Esophagus mucosa (tissue), 1 donor: Measurements from ENCODE around the gene FRK. TPM values are rescaled to one million over a fixed set of nuclear protein-coding genes. Genes with fewer than 3 reads are reported as not detected.
"Not testable (repeated sequence)": the region's sequence is repeated elsewhere in the genome, so short reads cannot be mapped to it uniquely, and the experiment has no call there.

Experiments used
- ATAC-seq: fragments of 200-7000 bp; cut with Tn5 transposase; one replicate; pipeline ENCODE4 v1.9.1; 2020
- total RNA-seq: library from RNA; stranded (reverse); gene quantifications from one replicate; pipeline ENCODE4 v1.2.4, GENCODE V29; 2023
- donor health status: DM: yes; HTN: yes; CAD: no.

The FRK gene
- total RNA-seq, 1 donor from 2014 or later, result 7.8 TPM

DNA sequence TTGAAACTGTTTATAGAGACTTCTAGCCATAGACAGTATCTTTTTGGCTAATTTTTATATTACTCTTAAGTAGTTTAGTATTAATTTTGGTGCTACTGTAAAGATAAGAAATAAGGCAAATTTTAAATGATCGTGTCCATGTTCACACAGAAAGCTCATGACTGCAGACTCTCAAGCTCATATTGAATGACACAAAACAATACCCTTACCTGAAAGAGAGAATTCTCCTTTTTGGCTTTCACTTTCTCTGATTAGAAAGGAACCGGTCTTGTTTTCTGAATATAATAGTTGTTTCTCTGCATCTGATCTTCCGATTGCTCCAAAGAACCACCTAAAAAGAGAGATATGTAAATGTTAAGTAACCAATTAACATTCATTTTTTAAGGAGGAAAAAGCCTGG is 57.0 kb downstream of the FRK start:
- no peak for ATAC-seq

DNA sequence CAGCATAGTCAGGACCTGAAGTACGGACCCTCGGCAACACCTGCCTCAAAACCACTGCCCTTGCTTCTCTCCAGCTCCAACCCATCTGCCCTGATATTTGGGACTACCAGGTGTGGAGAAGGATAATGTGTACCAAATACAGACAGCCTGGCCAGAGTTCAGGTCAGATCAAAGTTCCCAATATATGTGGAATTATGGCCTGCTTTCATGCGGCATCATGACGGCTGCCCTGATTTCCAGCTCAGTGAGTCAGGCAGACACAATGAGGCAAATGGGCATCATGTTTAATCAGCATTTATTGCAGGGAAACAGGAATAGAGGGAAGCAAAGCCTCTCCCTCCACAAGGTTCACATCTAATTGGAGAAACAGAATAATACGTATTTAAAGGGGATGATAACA is 57.9 kb downstream of the FRK start:
- no peak for ATAC-seq

DNA sequence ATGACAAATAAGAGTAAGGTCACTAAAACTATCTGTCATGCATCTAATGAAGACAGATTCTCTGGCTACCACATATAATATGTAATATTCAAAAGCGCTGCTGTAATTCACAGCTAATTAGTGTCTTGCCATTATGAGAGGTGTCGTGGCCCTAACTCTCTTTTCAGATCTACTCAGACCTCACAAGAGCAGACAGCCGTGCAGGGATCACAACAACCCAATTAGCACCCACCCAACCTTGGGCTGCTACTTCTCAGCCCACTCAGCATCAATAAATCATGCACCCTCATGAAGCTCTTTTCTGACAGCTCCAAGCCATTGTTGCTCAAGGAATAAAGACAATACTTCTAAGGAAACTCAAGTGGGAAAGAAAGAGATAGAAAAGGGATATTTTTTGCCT is 61.5 kb downstream of the FRK start:
- no peak for ATAC-seq

DNA sequence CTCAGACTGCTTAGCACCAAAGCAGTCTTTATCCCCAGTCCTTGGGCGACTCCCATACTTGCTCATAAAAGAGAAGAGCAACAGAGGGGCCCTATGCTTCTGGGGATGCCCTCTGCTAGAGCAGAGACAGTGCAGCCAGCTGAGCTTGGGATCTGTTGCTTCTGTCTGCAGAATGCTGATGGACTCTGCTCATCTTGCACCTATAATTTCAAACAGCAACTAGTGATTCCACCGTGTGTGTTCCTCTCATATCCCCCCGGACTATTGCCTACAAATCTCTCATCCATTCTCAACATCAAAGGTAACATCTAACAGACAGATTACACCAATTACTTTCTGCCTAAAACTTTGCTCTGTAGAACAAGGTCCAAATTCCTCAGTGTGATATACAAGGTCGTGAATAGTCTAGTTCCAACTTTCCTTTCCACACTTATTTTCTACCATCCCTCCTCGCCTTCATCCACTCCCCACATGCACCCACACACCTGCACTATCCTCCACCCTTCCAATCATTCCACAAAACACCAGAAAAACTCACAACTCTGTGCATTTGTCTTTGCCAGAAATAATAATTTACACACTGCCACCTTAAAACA is 62.6 kb downstream of the FRK start:
- no peak for ATAC-seq

GRCh38 chr6:115986026-115986425 is 74.7 kb downstream of the FRK start:
- ATAC-seq, result no peak

DNA sequence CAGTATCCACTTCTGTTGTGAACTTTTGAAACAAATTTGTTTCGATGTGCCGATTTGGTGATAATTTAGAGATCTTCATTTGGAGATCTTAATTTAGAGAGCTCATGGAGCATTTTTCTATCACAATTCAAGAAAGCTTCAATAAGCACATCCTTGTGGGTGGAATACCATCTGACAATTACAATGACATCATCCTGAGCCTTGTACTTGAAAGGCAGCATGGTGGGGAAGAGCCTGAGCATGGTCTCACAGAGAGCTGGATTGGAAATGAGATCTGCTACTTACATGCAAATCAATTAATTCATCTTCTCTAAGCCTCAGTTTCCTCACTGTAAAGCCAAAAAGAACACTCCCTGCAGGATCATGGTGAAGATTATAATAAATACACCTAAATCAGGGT is 75.9 kb downstream of the FRK start:
- no peak for ATAC-seq

- ATAC-seq, result no peak
Observed at GRCh38 chr6:115983998-115984397, 76.7 kb downstream of the FRK start.

DNA sequence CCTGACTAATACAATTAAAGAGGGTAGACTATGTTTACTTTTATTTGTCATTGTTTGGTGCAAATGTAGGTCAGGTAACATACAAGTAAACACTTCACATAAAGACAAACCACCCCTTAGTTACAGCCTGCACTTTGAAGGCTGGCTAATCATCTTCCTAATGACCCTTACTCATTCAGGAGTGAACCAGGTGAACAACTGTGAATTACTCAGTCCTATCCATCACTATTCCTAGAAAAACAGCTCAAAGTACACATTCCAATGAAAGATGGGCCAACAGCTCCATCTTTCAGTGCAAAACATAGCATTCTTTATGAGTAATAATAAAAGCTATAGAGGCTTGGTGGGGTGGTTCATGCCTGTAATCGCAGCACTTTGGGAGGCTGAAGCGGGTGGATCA is 78.2 kb downstream of the FRK start:
- no peak for ATAC-seq

GRCh38 chr6:115977220-115977619 is 83.5 kb downstream of the FRK start:
- no peak for ATAC-seq

DNA sequence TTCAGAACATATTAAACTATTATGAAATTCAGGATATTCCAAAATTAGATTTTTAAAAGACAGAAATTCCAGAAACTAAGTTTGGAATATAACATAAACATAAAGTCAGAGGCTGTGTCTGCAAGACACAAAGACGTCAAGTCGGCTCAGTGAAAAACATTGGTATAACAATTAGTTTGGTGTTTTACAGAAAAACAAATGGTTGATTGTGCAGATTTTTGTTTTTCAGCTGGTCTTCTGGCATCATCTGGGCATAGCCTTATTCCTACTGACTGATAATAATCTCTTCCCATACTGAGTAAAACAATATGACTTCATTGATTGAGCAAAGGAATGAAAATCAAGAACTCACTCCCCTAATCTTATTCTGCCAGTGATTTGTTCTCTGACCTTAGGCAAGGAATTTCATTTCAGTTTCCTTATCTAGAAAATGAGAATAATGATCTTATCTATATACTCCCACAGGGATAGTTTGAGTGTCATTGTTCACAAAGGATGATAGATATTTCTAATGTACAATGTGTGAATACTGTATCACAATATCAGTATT is 84.3 kb downstream of the FRK start:
- ATAC-seq, result no peak

- no peak for ATAC-seq
Observed at GRCh38 chr6:115972679-115973078, 88.0 kb downstream of the FRK start.

DNA sequence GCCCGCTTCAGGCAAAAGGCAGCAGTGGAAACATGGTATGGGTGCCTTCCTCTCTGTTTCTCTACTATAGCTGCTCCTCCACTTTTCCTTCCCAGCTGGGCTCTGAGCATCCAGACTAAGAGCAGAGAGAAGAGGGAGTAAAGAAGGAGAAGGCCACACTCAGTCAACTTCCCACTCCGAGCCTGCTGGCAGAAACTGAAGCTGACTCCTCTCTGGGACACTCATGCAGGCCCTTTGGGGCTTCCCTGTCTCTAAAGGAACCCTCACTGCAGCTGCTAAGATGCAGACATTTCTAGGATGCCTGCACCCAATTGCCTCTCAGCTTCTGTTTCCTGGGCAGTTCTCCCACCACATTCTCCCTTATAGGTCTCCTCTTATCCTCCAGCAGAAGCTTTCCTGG is 88.9 kb downstream of the FRK start:
- ATAC-seq, result no peak

DNA sequence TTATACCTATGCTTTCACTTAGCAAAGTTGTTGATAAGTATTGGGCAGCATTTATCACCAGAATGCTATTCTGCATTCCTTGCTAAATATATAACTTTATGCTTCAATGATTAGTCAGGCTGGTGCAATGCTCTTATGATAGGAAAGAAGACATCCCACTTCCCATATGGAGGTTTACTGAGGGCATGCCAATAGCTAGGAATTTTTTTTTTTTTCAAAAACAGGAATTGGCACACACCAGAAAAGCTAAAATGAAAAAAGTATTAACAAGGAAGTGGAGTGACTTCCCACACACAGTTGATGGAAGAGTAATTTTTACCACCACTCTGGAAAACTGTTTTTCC is 90.8 kb downstream of the FRK start:
- ATAC-seq, result no peak

GRCh38 chr6:115969207-115969929 is 91.3 kb downstream of the FRK start:
- no peak for ATAC-seq

- not testable (repeated sequence) for ATAC-seq
Observed at GRCh38 chr6:115960286-115960685, 100.4 kb downstream of the FRK start.

GRCh38 chr6:115958958-115959357 is 101.7 kb downstream of the FRK start:
- no peak for ATAC-seq

DNA sequence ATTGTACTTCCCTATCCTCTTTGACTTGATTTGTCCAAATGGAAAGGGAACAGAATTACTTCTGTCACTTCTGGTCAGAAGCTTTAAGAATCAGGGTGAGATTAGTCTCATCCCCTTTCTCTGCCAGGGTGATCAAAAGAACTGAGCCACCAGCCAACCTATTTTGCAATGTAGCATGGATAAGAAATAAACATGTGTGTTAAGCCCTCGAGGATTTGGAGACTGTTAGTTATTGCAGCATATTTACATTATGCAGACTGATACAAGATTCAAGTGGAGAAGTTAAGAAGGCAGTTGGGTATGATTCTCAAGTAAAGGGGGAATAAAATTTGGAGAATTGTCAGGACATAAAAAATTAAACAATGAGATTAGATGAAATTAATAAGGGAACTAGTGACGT is 106.0 kb downstream of the FRK start:
- ATAC-seq, result no peak

- ATAC-seq, result no peak
Observed at GRCh38 chr6:115948751-115949150, 111.9 kb downstream of the FRK start.

- ATAC-seq, result no peak
Observed at GRCh38 chr6:115947966-115948541, 112.6 kb downstream of the FRK start.

- ATAC-seq, result no peak
Observed at GRCh38 chr6:115945812-115946211, 114.9 kb downstream of the FRK start.

- ATAC-seq, result no peak
Observed at GRCh38 chr6:115945306-115945705, 115.4 kb downstream of the FRK start.

GRCh38 chr6:115944829-115945228 is 115.9 kb downstream of the FRK start:
- not testable (repeated sequence) for ATAC-seq

GRCh38 chr6:115937502-115937901 is 123.2 kb downstream of the FRK start:
- ATAC-seq, result not testable (repeated sequence)

DNA sequence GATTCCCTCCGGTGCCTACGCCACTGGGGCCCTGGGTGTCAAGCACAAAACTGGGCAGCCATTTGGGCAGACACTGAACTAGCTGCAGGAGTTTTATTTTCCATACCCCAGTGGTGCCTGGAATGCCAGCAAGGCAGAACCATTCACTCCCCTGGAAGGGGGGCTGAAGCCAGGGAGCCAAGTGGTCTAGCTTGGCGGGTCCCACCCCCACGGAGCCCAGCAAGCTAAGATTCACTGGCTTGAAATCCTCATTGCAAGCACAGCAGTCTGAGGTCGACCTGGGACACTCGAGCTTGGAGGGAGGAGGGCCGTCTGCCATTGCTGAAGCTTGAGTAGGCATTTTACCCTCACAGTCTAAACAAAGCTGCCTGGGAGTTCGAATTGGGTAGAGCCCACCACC is 125.3 kb downstream of the FRK start:
- no peak for ATAC-seq
